T47D (cell line): ENCODE data around the gene NAA15.
"Not testable (repeated sequence)": the region's sequence is repeated elsewhere in the genome, so short reads cannot be mapped to it uniquely, and the experiment has no call there.

Source experiments
- DNase-seq, 2 experiments: peaks; one replicate each; pipeline versions ENCODE4 v3.0.0 to v3.0.0-alpha.2; 2011 to 2012; ENCODE audit warnings: low read depth in 1 of 2, low spot score in 1 of 2
- JUND ChIP-seq: IDR thresholded peaks from 2 replicates; pipeline ENCODE4 v1.6.1; 2012; ENCODE audit warnings: low read depth
- in situ Hi-C: cut with HindIII; loops from 2 replicates; pipeline ENCODE4 v1.10.0; 2016; ENCODE audit warnings: low sequenced_read_pairs, low pct_unique_long_range_greater_than_20kb

NAA15 gene

DNA sequence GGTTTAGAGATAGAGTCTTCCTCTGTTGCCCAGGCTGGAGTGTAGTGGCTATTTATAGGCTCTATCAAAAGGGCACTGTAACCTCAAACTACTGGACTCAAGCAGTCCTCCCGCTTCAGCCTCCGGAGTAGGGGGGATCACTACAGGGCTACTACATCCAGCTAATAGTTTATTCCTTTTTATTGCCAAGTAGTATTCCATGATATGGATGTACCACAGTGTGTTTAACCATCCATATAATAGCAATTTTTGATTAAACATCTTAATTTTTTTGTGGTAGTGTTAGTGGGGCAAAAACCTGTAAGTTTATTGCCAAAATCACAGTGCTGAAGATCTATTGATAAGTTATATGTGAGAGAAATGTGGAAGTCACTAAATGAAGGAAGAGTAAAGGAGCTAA, 3.6 kb downstream of the NAA15 start:
- DNase-seq, result no peak
- no peak for TF ChIP-seq JUND
- in situ Hi-C loops, result no loop called here

DNA sequence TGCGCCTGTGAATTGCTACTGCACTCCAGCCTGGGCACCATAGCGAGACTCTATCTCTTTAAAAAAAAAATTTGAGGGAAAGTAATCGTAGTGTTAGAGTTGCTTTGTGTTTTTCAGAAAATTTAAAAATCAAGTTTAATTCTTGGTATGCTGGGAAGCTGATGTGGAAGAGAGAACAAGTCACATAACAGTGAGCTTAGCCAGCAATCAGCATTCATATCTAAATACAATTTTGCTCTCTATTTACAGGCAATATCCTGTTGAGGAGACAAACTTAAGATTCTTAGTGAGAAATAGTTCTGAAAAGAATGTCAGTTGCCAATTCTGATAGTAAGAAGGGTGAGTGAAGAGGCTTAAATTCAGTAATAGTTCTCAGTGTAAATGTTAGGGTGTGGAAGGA, 10.6 kb downstream of the NAA15 start:
- DNase-seq, result no peak
- in situ Hi-C loops, result no loop called here
- TF ChIP-seq JUND, result no peak

DNA sequence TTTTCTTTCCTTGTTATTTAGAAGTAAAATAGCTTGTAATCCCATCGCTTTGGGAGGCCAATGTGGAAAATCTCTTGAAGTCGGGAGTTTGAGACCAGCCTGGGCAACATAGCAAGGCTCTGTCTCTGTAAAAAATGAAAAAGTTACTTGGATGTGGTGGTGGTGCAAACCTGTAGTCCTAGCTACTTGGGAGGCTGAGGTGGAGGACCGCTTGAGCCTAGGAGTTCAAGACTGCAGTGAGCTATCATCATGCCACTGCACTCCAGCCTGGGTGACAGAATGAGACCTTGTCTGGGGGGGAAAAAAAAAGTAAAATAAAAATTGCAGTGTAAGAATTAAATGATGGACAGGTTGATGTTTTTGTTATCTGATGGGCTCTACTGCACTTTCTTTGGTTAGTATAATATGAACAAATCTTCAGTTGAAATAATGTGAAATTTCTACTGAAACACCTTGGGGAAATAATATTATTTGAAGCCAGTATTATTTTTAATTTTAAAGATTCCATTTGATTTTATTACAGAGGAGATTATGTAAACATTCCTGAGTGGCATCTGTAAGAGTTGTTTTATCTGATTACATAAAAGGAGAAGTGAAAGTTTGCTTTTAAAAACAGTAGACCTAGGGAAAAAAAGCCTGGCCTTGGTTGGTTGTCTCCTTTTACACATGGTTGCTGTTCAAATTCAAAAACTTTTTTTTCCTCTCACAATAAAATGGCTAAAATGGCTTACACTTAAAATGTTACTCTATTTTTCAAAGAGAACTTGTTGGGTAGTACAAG, 11.4 kb downstream of the NAA15 start:
- in situ Hi-C loops, result no loop called here
- DNase-seq, result no peak
- no peak for TF ChIP-seq JUND

DNA sequence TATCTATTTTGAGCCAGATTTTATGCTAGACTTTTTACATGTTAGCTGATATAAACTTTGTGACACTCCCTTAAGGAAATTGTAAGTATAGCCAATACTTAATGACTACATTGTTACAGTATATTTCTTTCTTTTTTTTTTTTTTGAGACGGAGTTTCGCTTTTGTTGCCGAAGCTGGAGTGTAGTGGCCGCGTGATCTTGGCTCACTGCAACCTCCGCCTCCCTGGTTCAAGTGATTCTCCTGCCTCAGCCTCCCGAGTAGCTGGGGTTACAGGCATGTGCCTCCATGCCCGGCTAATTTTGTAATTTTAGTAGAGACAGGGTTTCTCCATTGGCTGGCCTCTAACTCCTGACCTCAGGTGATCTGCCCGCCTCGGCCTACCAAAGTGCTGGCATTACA, 12.1 kb downstream of the NAA15 start:
- DNase-seq, in situ Hi-C loops: not testable (repeated sequence)

DNA sequence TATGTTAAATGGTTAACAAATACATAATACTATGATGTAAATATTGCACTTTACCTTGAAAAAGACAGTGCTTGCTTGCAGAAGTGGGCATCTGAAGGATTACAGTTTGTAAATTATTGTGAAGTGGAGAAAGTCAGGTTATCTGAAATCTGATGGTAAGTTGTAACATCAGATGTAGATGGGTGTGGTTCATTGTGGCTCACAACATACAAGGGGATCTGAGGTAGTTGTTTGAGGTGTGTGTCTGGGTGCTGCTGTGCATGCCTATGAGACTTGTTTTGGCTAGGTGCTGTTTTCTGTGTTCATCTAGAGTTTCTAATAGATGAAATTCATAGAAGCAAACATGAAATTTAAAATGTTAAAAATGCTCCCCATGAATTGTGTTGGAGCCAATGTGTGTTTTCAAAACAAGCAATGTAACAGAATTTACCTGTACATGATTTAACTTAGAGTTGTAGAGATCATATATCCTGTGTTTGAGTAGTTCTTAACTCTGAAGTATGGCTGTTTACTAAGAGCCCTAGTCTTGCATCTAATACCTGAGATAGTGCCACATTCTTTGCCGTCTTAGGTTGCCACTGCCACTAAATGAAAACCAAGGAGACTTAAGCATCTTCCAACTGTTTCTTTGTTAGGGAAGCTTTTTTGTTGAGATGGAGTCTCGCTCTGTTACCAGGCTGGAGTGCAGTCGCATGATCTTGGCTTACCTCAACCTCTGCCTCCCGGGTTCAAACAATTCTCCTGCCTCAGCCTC, 12.9 kb downstream of the NAA15 start:
- no peak for DNase-seq
- no peak for TF ChIP-seq JUND
- in situ Hi-C loops, result no loop called here

DNA sequence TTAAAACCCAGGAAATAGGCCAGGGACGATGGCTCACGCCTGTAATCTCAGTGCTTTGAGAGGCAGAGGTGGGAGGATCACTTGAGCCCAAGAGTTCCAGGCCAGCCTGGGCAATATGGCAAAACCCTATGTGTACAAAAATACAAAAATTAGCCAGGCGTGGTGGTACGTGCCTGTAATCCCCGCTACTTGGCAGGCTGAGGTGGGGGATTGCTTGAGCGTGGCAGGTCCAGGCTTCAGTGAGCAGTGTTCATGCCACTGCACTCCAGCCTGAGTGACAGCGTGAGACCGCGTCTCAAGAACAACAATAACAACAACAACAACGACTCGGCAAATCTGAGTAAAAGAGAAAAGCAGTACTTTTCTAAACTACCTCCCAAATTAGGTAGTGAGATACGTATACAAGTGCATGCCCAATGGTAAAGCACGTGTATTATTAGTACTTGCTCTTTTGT, 13.9 kb downstream of the NAA15 start:
- in situ Hi-C loops, result no loop called here
- no peak for TF ChIP-seq JUND
- DNase-seq, result no peak

DNA sequence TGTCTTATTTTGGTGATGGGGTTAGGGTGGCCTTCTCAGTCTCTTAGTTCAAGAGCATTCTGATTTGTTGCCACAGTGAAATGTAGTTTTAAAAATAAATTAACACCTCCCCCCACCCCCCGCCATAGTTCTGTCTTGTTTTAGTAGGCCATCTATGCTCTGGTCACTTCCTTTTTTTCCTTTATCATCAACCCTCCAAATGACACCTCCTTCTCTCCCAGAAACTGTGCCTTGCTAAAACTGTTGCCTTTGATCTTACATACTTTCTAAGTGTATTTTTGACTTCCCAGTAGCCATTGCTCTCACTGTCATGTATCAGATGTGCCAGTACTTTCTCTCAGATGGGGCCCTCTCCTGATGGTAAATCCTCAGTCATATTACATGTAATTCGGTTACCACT, 15.4 kb downstream of the NAA15 start:
- DNase-seq, result no peak
- in situ Hi-C loops, result no loop called here
- TF ChIP-seq JUND, result no peak

DNA sequence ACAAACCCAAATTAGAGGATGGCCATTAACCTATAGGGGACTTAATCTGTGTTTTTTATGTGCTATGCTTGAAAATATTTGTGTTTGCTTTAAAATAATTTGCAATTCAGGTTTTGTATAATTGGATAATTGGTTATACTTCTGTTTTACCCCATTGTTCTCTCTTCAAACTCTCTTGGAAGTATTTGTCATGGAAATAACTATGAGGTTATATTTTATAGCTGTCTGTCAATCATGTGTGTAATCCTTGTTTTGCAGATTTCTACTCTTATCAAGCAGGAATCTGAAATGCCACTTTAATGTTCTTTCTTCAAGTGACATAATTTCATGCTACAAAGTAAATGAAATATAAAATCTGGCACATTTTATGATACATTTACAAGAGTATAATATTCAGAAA, 16.3 kb downstream of the NAA15 start:
- no peak for DNase-seq
- TF ChIP-seq JUND, result no peak
- in situ Hi-C loops, result no loop called here

DNA sequence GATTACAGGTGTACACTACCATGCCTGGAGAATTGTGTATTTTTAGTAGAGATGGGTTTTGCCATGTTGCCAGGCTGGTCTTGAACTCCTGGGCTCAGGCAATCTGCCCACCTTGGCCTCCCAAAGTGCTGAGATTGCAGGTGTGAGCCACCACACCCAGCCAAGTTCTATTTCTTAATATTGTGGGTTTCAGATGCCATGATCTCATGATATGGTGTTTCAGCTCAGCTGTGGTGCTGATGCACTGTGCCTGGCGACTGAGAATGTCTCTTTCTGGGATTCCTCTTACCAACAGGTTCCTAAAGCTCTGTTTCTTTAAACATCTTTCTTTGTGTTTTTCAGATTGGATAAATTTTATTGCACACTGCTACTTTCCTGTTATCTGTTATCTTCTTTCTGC, 18.3 kb downstream of the NAA15 start:
- in situ Hi-C loops, result no loop called here
- TF ChIP-seq JUND, result no peak
- DNase-seq, result no peak

DNA sequence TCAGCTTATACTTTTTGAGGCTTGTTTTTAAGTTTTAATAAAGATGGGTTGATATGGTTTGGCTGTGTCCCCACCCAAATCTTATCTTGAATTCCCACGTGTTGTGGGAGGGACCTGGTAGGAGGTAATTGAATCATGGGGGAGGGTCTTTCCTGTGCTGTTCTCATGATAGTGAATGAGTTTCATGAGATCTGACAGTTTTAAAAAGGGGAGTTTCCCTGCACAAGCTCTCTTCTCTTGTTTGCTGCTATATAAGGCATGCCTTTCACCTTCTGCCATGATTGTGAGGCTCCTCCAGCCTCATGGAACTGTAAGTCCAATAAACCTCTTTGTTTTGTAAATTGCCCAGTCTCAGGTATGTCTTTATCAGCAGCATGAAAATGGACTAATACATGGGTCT, 20.8 kb downstream of the NAA15 start:
- in situ Hi-C loops, DNase-seq: not testable (repeated sequence)

DNA sequence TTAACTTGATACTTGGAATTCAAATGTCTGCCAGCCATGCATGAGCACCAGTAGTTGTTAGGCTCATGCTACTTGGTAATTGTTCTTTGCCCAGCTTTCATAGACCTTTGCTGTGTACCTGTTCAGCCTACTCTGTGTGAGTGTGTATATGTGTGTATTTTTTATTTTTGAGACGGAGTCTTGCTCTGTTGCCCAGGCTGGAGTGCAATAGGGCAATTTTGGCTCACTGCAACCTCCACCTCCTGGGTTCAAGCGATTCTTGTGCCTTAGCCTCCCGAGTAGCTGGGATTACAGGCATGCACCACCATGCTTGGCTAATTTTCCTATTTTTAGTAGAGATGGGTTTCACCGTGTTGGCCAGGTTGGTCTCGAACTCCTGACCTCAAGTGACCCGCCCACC, 21.2 kb downstream of the NAA15 start:
- in situ Hi-C loops, result not testable (repeated sequence)

DNA sequence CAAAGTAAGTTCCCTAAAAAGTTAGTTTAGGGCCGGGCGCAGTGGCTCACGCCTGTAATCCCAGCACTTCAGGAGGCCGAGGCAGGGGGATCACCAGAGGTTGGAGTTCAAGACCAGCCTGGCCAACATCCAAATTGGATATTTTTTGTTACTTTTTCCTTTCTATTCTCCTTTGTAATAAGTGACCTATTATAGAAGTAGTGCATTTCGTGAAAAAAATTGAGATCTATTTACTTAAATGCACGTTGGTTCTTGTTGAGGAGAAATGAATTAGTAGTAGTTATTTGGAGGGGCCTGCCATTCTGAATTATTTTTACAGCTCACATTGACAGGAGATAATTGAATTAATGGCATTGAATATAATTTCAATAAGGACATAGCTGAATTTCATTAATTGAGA, 23.3 kb downstream of the NAA15 start:
- DNase-seq, result no peak
- in situ Hi-C loops, result no loop called here
- no peak for TF ChIP-seq JUND

More for the DNA sequence above, 21.2 kb downstream of the NAA15 start:
- DNase-seq, result not testable (repeated sequence)

DNA sequence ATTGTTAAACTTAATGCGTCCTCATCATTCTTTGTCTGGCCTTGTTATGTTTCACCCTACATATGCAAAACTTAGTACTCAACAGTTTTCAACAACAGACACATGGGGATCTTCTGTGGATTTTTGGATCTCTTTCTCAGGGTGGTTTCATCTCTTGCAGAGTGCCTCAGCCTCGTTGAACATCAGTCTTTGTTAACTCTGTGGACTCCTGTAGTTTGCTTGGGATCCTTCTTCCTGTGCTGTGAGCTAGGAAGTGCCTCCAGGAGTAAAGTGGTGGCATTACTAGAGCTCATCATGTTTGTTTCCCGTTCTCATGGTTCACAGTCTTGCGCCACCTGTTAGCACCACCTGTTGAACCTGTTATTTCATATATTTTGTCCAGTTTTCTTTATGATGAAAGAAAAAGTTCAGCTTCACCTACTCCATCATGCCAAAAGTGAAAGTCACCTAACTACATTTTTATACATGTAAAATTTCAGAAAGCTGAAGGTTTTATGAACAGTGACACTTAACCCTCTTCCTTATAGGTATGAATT, 28.4 kb downstream of the NAA15 start:
- in situ Hi-C loops, result no loop called here
- peak in 1 of 2 experiments; percentile 51 for DNase-seq
- TF ChIP-seq JUND, result no peak

DNA sequence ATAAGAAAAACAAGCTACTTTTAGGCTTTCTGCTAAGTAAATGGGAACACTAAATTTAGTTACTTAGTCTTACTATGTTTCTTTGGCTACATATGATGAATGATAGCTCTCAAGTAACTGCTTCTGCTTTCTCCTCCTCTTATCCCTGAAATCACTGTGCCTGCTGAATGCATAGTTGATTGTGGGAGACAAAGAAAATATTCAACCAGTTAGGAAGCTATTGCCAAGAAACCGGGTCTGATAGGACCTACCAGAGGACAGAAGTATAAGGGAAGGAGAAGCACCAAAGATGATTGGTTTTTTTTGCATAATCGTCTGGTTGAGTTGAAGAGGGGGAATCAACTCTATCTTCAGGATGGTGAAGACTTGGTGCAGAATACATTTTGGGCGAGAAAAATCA, 29.0 kb downstream of the NAA15 start:
- in situ Hi-C loops, result no loop called here
- no peak for DNase-seq
- TF ChIP-seq JUND, result no peak
